Activated T-helper 1 cell treated with anti-CD3 and anti-CD28 coated beads, Interleukin-2, amount 50 U/mL, for 16 hours (primary cell): ENCODE measurements around the gene LIN28B.
"Not testable (repeated sequence)": the region's sequence is repeated elsewhere in the genome, so short reads cannot be mapped to it uniquely, and the experiment has no call there.

Experiments used
- DNase-seq, 2 donors: peaks; one replicate each; pipeline ENCODE4 v3.0.0-alpha.2; 2020; ENCODE audit warnings: low read depth in 1 of 2, low spot score in 1 of 2

Gene LIN28B

DNA sequence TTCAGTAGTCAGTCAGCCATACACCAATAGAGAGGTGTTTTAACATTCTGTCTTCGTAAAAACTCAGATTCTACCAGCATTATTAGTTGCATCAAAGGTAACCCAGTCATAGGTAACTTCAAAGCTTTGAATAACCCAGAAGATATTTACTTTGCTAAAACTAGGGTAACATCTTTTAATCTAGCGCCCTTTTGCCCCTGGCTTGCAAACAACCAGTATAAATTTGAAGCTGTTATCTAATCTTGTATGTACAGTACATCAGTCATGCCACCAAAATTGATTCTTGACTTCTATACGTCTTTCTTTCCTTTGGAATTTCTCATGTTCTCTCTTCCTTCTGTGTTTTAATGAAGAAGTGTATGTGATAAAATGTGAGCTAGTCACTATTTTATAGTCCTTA, 109.3 kb downstream of the LIN28B start:
- no peak for DNase-seq

DNA sequence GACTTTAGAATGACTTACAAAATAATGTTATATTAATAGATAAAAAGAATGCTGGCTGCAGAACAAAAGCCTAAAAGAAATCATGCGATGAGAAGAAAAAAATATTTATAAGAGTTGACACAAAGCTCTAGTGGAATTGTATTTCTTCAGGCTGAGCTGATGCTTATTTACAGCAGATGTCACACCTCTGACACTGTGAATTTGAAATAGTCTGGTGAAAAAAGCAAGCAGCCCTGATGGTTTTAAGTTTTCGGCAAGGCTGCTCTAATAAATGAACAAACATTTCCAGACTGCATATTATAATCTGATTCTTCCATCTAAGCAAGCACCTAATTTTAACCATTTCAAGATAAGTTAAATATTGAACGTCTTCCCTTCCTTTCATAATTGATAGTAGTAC, 109.9 kb downstream of the LIN28B start:
- no peak for DNase-seq

DNA sequence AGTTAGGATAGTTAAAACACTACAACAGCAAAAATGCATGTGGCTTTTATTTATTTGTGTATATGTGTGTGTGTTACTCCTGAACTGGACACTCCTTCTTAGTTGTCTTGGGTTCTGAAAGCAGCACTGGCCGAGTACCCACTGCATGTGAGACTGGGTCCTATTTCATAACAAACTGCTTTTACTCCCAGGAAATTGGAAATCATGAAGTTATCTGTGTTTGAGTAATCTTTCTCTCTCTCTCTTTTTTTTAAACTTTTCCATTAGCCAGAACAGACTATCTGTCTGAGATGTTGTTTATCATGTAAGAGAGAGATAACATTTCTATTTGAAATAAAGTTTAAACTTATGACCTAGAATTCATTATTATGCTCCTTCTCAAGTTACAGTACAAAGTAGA, 110.4 kb downstream of the LIN28B start:
- no peak for DNase-seq

DNA sequence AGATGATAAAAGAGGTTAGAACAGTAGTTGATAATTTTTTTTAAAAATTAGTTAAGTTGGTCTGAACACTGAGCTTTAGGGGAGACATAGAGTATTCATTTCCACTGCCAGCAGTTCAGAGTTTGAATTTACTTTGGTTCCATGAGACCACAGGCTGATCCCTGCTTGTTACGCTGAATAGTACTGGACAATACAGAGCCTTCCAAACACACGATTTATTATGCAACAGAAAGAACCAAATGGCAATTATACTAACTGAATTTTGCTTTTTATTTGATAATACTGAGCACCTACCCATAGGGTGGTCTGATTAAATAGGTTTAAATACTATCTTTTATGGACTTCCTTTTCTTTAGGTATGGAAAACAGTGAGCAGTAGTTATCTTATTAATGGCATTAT, 111.5 kb downstream of the LIN28B start:
- DNase-seq = no peak

DNA sequence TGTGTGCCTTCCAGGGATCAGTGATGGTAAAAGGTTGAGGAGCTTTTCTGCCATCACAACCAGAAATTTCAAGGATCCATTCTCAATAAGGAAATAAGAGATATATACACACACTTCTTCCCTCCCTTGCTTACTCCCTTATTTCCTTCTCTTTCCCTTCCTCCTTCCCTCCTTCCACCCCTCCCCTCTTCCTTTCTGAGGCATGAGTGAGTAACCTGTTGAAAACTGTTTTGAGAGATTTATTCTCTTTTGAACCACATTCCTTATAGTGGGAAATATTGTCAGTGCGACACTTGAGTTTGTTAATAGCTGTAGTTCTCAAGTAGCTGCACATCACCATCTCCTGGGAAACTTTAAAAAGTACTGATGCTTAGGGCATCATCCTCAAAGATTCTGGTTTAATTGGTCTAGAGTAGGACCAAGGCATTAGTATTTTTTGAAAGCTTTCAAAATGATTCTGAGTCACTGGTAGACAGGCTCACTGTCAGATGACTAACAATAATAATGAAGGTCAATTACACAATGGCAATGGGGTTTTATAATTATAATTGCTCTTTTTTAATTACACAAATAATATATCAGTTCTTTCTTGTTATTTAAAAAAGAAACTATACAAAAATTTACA, 113.0 kb downstream of the LIN28B start:
- DNase-seq = no peak

DNA sequence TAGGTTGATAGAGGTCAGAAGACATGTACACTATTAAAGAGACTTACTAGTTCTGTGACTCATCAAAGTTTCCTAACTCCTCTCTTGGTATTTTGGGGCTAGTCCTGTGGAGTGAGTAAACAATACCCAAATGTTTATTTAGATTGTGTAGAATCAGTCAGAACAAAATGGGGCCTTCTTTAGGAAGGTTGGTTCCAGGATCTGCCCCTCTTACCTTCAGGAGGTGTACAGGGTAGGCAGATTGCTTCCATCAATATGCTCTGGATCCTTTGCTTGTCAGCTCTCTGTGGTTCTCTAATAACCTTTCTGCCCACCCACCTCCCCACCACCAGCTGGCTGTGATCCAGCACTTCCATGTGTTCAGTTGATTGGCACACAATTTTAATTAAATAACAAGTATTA, 115.9 kb downstream of the LIN28B start:
- no peak for DNase-seq

DNA sequence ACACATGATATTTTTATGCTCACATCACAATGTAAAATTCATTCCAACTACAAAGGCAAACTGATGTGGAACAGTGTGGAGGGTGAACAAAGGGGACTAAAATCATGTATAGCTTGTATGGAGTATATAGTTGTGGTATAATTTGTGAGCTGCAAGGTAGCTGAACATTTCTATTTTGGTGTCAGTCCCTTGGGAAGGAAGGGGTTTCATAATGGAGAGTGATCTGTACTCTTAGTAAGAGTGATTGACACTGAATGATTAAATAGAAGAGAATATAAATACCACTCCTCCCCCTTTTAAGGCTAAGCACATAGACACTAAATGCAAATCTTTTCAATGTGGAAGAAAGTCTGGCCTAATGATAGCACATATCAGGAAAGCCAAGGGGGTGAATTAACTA, 118.3 kb downstream of the LIN28B start:
- no peak for DNase-seq

DNA sequence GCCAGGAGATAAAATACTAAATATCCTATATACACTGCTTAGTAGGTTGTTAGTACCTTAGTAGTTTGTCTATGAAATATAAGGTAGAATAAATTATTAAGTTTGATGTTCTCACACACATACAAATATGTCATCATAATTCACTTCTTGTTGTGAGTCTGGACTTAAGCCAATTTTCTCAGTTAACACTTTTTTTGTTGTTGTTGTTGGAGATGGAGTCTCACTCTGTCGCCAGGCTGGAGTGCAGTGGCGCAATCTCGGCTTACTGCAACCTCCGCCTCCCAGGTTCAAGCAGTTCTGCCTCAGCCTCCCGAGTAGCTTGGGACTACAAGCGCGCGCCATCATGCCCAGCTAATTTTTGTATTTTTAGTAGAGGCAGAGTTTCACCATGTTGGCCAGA, 119.5 kb downstream of the LIN28B start:
- not testable (repeated sequence) for DNase-seq

DNA sequence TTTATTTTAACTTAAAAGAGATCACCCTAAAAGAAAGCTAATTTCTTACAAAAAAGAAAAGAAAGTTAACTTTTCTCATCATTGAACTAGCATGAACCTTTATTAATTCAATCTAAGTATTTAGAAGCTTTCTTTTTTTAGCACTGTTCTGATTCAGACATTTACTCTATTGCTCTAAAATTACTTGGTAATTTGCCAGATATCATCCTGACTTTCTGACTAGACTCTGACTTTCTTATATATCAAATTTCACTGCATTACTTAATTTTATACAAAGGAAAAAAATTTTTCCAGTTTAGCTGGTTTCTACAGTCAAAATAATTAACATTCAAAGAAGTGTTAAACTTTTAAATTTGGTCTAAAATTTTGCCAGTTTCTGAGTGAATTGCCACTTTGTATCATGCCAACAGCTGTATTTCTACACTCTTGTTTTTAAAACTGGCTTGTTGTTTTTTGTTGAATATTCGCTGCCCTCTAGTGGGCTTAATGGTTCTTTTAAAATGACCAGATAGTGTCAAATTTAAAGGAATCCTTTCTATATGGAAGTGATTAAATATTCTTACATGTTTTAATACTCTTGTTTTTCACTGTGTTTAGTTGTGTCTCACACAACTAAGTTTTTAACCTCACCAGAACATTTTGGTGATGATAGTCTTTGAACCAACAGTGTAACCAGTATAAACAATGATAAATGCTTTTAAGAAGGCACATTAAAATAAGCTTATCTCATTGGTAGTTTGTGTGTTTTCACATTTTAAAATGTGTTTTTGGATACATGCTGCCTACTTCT, 120.9 kb downstream of the LIN28B start:
- DNase-seq = no peak

DNA sequence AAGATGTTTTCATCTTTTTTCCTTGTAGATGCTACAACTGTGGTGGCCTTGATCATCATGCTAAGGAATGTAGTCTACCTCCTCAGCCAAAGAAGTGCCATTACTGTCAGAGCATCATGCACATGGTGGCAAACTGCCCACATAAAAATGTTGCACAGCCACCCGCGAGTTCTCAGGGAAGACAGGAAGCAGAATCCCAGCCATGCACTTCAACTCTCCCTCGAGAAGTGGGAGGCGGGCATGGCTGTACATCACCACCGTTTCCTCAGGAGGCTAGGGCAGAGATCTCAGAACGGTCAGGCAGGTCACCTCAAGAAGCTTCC, 121.4 kb downstream of the LIN28B start:
- no peak for DNase-seq

DNA sequence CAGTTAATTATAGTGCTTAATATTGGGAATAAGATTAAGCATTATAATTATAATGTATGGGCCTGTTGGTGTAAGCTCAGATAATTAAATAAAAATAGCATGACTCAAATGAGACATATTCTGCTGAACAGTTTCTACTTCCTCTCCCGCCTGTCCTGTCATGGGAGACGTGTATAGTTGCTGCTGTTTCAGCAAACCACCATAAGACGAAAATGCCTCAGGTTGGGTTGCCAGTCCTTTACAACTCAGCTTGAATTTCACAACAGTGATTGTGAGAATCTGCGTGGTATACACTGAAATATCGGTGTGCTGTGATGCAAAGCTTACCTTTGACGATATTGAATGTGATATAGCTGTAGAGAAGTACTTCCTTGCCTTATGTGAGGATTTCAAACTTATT, 123.4 kb downstream of the LIN28B start:
- no peak for DNase-seq

DNA sequence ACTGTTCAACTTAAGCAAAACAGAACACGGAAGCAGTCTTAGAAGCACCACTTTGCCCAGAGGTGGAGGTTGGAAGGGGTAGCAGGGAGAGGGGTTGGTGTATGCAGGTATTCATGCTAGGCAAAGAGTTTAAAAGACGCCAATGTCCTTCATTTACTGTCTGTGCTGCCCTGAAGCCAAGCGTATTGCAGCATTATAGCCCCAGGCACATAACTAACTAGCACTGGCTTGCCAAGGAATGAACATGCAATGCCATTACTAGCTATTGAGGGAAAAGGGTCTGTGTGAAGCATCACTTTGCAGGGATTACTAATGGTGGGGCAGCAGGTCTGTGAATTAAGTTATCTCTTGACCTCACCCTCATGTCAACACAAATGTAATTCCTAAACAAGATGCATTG, 124.8 kb downstream of the LIN28B start:
- DNase-seq = not testable (repeated sequence)

DNA sequence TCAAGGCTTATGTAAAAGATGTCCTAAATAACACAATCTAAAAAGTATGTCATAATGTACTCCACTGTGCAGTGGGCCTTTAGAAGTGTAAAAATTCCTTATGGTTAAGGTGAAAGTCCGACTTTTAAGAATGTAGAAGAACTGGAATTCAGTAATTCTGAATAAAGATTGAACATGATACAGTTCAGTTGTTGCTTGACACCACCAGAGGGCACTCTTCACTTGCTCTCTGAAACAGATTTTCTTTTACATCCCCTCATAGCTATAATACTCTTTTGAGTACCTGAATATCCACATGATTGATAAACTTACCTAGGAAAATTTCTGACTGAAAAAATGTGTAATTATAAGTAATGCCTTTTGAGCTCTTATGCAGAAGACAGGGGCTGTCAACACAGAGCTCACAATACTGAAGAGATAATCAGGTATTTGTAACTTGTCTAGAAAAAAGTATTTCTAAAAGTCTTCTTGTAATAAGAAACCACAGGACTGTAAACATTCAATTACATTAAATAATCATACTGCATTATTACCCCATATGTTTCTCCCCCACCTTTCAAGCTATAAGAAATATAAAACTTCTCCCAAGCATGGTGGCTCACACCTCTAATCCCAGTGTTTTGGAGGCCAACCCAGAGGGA, 130.8 kb downstream of the LIN28B start:
- DNase-seq = no peak

DNA sequence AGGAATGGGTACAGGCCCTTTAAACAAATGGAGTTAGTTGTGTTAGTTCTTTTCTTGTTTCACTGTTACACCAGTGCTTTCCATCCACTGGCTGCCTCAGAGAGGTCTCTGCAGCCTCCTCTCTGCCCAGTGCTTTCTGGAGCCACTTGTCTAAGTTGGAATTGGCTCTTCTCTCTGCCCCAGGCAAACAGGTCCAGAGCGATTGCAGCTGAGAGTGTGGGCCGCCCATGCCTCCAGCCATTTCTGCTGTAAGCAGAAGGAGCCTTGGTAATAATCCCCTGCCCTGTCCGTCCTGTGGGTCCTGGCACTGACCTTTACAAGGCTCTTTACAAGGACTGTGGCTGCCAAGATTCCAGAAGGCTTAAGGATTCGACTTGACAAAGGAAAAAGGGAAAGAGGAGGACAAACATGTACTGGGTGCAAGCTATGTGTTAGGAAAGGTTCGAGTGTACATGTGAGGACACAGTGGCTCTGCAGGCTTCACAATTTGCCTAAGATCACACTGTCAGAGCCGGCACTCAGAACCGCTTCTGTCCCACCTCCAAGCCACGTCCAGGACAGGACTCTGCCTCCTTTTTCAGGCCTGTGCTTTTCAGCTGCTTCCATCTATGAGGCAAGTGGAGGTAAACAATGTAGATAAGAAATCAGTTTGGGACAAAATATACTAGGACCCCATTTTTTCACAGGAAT, 134.4 kb downstream of the LIN28B start:
- DNase-seq = no peak

DNA sequence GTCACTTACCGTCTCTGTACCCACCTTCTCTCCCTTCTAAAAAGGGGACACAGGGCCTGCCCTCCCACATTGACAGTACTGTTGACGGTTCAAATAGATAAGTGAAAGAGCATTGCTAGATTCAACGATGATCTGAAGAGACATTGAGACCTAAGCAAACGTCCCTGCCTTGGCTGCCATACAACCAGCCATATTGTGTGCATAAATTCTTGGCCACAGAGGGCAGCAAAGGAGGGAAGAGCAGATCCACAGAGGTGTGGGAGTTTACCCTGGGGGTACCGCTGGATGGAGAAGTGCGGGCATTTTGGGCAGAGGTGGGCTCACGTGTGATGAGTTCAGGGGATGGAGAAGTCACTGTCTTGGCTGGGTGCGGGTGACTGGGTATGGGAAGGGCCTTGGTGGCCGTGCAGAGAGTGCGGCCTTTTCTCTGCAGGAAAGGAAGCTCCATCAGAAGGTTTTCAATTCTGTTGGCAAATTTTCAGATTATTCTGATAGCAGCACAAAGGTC, 137.3 kb downstream of the LIN28B start:
- DNase-seq = no peak

DNA sequence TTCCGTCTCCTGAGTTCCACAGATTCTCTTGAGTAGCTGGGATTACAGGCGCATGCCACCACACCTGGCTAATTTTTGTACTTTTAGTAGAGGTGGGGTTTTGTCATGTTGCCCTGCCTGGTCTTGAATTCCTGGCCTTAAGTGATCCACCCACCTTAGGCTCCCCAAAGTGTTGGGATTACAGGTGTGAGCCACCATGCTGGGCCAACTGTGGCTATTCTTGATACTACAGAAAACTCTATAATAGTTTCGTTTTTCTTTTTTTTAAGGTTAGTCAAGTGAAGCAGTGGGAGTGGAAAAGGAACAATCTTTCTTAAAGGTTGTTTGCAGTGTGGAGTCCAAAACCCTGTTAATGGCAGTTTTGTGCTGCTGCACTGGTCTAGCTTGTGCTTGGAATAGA, 138.2 kb downstream of the LIN28B start:
- no peak for DNase-seq

DNA sequence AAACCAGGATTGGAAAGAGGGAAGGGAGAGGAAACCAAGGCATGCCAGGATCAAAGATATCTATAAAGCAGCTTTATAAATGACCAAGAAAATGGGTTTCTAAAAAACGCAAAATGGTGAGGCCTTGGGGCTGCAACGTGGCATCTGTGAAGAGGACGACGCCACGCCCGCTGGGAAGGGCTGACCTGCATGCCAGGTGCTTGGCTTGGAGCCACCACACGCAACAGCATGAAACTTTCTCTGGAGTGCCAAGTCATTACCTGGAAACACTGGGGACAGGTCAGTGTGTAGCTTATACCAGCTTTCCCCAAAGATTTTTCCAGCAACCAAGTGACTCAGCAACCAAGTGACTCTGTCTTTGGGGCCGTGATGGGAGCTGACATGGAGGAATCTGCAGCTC, 140.4 kb downstream of the LIN28B start:
- DNase-seq = no peak

DNA sequence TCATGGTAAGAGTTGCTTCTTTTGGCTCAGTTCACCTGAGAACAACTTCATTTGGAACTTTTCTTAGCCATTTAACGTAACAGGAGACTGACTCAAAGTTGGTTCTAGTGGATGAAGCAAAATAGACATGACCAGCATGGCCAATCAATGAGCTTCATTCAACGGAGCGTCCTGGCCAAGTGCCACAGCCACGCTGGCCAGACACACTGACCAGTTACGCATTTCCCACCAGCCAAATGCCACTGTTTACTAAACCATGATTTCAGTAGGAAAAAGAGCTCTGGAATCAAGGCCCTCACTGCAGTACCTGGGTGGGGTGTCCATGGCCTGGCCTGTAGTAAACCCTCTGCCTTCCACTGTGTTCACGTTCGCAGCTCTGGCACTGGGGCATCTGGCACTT, 142.5 kb downstream of the LIN28B start:
- no peak for DNase-seq

DNA sequence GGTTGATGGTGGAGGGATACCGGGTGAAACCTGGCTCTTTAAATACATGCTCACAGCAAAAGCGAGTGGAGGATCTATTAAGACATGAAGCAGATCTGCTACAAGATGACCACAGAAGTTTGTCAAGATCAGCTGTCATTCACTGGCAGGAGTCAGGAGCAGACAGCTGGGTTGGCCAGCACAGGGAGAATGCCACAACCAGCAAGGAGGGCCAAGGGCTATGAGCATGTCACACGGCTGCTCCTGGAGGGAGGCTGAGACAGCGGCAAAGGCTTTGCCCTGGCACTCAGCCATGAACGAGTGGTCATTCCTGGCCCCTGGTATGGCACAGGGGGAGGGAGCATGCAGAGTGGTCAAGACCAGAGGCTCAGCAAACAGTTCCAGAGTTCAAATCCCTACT, 145.3 kb downstream of the LIN28B start:
- no peak for DNase-seq

DNA sequence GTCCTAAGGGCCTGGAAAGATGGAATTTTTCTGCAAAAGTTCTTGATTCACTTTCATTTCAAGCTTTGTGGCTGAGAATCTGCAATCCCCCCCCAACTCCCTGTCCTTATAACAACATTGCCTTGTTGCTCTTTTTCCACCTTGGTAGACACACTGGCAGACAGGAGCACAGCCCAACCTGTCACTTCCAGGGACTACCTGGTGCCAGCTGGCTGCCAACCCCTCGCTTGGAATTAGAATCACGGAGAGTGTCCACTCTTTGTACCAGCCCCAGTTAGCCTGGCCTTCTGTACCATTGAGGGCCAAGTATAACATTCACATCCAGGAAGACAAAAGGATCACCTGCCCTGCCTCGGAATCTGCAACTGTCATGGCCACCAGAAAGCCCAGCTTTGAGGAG, 148.2 kb downstream of the LIN28B start:
- DNase-seq = no peak

DNA sequence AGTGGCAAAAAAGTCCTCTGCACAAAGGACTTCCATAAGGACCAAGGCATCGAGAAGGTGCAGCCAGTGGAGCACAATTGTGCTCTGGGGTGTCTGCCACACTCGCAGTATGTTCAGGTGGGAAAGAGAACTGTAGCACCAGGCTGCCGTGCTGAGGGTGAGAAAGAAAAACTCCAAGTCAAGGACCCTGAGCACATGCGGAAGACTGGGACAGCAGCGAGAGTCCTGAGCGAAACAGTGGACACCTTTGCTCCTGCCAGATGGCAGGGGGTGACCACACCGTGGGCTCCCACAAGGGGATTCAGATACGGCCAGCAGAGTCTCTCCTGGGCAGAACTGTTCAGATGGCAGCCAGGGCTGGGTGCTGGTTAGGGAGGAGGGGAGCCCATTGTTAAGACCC, 149.4 kb downstream of the LIN28B start:
- DNase-seq = no peak

DNA sequence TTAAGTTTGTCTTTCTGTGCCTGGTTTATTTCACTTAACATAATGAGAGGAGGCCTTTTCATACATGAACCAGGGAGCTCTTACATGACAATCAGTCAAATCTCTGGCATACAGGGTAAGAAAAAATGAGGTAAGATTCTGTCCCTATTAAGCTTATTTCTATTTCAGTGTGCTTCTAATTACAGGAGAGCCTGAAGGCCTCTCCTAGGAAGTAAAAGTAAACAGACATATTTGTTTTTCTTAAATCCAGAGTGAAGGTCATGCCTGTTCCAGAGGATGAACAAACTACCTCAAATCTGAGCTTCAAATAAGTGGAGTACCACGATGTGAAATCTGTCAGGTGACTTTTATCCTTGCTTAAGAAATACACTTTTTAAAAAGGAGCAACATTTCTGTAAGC, 150.3 kb downstream of the LIN28B start:
- no peak for DNase-seq
